HepG2 (cell line): ENCODE measurements around the gene LOX. TPM values are rescaled to one million over a fixed set of nuclear protein-coding genes. Genes with fewer than 3 reads are reported as not detected.
A peak's percentile ranks its signal among the peaks of the same experiment; 100 is the strongest.

Source experiments
- BCL6 ChIP-seq: IDR thresholded peaks from 2 replicates; pipeline ENCODE4 v1.6.1; 2016; ENCODE audit warnings: missing genetic modification reagents, missing compliant biosample characterization
- GABPA ChIP-seq, 2 experiments: IDR thresholded peaks; 2 replicates each; pipeline ENCODE4 v1.6.1; 2011 to 2016; ENCODE audit warnings: low read depth in 2 of 2, low read length in 1 of 2, missing biosample characterization in 1 of 2, missing genetic modification characterization in 1 of 2
- HDAC2 ChIP-seq: sonication (generic); formaldehyde crosslinking; IDR thresholded peaks from 2 replicates; pipeline ENCODE4 v1.4.0; 2020; ENCODE audit warnings: missing genetic modification reagents
- KLF6 ChIP-seq: IDR thresholded peaks from 2 replicates; pipeline ENCODE4 v1.8.0; 2016; ENCODE audit warnings: missing biosample characterization, missing genetic modification reagents
- MATR3 ChIP-seq: sonication (generic); formaldehyde crosslinking; IDR thresholded peaks from 2 replicates; pipeline ENCODE4 v1.4.0; 2020; ENCODE audit warnings: missing genetic modification reagents
- MYC ChIP-seq: sonication (generic); formaldehyde crosslinking; IDR thresholded peaks from 2 replicates; pipeline ENCODE4 v1.9.0; 2021; ENCODE audit warnings: missing genetic modification reagents, borderline replicate concordance
- NR2F2 ChIP-seq: IDR thresholded peaks from 2 replicates; pipeline ENCODE4 v1.6.1; 2012; ENCODE audit warnings: low read depth, inconsistent platforms, borderline replicate concordance
- REXO4 ChIP-seq: sonication (generic); formaldehyde crosslinking; IDR thresholded peaks from 2 replicates; pipeline ENCODE4 v1.8.0; 2022; ENCODE audit warnings: missing genetic modification reagents, mild to moderate bottlenecking, borderline replicate concordance
- TEAD3 ChIP-seq: optimal IDR thresholded peaks from 2 replicates; pipeline ENCODE3; 2016; ENCODE audit warnings: borderline replicate concordance
- polyA plus RNA-seq, 8 experiments: library from polyadenylated mRNA; depleted of rRNA in 3 of 8; stranded (reverse) in 7 of 8; unstranded in 1 of 8; fragments of >200 nt; fragmentation: Illumina TruSeq in 4 of 8; extraction: Trizol in 4 of 8; gene quantifications; 2 replicates each; pipeline versions ENCODE4 v1.2.1 to v1.2.3, GENCODE V29; 2011 to 2016; ENCODE audit warnings: low read depth in 4 of 8, missing spikeins in 1 of 8, mixed read lengths in 1 of 8; ENCODE audit not compliant: insufficient read depth in 1 of 8
- total RNA-seq, 5 experiments: library from RNA; depleted of rRNA; stranded (reverse); fragments of >200 nt; fragmentation: Illumina TruSeq; extraction: Trizol; gene quantifications; 2 replicates each; pipeline ENCODE4 v1.2.3, GENCODE V29; 2016; ENCODE audit warnings: low read depth in 1 of 5
- TF ChIP-seq, protein P1 (sequence below): sonication (generic); IDR thresholded peaks from 2 replicates; pipeline ENCODE4 v1.6.1; 2016; ENCODE audit warnings: low read depth, borderline replicate concordance
- TF ChIP-seq, protein P2 (sequence below), 2 experiments: IDR thresholded peaks; 2 replicates each; pipeline ENCODE4 v1.6.1; 2011 to 2012; ENCODE audit warnings: low read length in 2 of 2, borderline replicate concordance in 1 of 2, low read depth in 1 of 2, mild to moderate bottlenecking in 1 of 2, moderate library complexity in 1 of 2
- TF ChIP-seq, protein P3 (sequence below): sonication (generic); formaldehyde crosslinking; IDR thresholded peaks from 2 replicates; pipeline ENCODE4 v1.9.0; 2022; ENCODE audit warnings: low read depth, missing genetic modification reagents
- TF ChIP-seq, protein P4 (sequence below): sonication (generic); formaldehyde crosslinking; IDR thresholded peaks from 2 replicates; pipeline ENCODE4 v1.4.0; 2020; ENCODE audit warnings: mild to moderate bottlenecking, missing genetic modification reagents, borderline replicate concordance
- TF ChIP-seq, protein P5 (sequence below): sonication (generic); formaldehyde crosslinking; IDR thresholded peaks from 2 replicates; pipeline ENCODE4 v1.5.0; 2020; ENCODE audit warnings: missing genetic modification reagents
- TF ChIP-seq, protein P6 (sequence below): sonication (generic); formaldehyde crosslinking; IDR thresholded peaks from 2 replicates; pipeline ENCODE4 v1.4.0; 2020; ENCODE audit warnings: missing genetic modification reagents

LOX gene
- total and polyA plus RNA-seq, 2 of the 13 experiments (the other 11 are each of a cell fraction or from before 2014, with no cell fraction given), result 0.73 to 173 TPM

DNA sequence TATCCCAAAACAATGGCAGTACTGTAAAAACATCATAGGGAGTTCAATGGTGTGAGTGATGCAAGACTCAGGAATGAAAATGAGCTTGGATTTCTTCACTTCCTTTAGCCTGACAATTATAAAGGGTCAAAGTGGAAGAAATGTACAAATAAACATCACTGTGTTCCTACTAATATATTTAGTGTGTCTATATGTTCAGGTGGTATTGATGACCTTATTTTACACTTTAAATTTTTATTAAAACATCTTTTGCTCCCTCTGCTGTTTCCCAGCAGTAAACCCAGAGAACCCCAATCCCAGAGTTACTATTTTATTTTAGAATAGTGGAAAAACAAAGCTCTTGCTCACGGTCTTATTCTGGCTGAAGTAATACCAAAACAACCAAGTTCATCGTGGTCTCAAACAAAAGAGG lies 2.0 kb downstream of the LOX start (continued):
- peak; percentile 65 for TF ChIP-seq HDAC2 (CRISPR knock-in tag)
- TF ChIP-seq, protein P1, sequence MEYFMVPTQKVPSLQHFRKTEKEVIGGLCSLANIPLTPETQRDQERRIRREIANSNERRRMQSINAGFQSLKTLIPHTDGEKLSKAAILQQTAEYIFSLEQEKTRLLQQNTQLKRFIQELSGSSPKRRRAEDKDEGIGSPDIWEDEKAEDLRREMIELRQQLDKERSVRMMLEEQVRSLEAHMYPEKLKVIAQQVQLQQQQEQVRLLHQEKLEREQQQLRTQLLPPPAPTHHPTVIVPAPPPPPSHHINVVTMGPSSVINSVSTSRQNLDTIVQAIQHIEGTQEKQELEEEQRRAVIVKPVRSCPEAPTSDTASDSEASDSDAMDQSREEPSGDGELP, result peak; percentile 30; the same call in 1 of the 2 replicates
- TF ChIP-seq KLF6, result 0 out of 2 replicates have a peak, but pooled peaks have one; percentile 16
- TF ChIP-seq, protein P2, sequence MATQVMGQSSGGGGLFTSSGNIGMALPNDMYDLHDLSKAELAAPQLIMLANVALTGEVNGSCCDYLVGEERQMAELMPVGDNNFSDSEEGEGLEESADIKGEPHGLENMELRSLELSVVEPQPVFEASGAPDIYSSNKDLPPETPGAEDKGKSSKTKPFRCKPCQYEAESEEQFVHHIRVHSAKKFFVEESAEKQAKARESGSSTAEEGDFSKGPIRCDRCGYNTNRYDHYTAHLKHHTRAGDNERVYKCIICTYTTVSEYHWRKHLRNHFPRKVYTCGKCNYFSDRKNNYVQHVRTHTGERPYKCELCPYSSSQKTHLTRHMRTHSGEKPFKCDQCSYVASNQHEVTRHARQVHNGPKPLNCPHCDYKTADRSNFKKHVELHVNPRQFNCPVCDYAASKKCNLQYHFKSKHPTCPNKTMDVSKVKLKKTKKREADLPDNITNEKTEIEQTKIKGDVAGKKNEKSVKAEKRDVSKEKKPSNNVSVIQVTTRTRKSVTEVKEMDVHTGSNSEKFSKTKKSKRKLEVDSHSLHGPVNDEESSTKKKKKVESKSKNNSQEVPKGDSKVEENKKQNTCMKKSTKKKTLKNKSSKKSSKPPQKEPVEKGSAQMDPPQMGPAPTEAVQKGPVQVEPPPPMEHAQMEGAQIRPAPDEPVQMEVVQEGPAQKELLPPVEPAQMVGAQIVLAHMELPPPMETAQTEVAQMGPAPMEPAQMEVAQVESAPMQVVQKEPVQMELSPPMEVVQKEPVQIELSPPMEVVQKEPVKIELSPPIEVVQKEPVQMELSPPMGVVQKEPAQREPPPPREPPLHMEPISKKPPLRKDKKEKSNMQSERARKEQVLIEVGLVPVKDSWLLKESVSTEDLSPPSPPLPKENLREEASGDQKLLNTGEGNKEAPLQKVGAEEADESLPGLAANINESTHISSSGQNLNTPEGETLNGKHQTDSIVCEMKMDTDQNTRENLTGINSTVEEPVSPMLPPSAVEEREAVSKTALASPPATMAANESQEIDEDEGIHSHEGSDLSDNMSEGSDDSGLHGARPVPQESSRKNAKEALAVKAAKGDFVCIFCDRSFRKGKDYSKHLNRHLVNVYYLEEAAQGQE (IDR thresholded peaks at IDR 0.05; ENCODE audit: borderline replicate concordance in 1 of 2, low read depth in 1 of 2, low read length in 2 of 2), result peak in 1 of 2 experiments; percentile 51; a peak in 1 of 4 replicates
- no peak for TF ChIP-seq MYC
- no peak for TF ChIP-seq MATR3 (CRISPR knock-in tag)
- TF ChIP-seq, protein P3, sequence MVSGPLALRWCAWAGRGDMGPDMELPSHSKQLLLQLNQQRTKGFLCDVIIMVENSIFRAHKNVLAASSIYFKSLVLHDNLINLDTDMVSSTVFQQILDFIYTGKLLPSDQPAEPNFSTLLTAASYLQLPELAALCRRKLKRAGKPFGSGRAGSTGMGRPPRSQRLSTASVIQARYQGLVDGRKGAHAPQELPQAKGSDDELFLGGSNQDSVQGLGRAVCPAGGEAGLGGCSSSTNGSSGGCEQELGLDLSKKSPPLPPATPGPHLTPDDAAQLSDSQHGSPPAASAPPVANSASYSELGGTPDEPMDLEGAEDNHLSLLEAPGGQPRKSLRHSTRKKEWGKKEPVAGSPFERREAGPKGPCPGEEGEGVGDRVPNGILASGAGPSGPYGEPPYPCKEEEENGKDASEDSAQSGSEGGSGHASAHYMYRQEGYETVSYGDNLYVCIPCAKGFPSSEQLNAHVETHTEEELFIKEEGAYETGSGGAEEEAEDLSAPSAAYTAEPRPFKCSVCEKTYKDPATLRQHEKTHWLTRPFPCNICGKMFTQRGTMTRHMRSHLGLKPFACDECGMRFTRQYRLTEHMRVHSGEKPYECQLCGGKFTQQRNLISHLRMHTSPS (CRISPR knock-in tag), result no peak
- TF ChIP-seq, protein P4, sequence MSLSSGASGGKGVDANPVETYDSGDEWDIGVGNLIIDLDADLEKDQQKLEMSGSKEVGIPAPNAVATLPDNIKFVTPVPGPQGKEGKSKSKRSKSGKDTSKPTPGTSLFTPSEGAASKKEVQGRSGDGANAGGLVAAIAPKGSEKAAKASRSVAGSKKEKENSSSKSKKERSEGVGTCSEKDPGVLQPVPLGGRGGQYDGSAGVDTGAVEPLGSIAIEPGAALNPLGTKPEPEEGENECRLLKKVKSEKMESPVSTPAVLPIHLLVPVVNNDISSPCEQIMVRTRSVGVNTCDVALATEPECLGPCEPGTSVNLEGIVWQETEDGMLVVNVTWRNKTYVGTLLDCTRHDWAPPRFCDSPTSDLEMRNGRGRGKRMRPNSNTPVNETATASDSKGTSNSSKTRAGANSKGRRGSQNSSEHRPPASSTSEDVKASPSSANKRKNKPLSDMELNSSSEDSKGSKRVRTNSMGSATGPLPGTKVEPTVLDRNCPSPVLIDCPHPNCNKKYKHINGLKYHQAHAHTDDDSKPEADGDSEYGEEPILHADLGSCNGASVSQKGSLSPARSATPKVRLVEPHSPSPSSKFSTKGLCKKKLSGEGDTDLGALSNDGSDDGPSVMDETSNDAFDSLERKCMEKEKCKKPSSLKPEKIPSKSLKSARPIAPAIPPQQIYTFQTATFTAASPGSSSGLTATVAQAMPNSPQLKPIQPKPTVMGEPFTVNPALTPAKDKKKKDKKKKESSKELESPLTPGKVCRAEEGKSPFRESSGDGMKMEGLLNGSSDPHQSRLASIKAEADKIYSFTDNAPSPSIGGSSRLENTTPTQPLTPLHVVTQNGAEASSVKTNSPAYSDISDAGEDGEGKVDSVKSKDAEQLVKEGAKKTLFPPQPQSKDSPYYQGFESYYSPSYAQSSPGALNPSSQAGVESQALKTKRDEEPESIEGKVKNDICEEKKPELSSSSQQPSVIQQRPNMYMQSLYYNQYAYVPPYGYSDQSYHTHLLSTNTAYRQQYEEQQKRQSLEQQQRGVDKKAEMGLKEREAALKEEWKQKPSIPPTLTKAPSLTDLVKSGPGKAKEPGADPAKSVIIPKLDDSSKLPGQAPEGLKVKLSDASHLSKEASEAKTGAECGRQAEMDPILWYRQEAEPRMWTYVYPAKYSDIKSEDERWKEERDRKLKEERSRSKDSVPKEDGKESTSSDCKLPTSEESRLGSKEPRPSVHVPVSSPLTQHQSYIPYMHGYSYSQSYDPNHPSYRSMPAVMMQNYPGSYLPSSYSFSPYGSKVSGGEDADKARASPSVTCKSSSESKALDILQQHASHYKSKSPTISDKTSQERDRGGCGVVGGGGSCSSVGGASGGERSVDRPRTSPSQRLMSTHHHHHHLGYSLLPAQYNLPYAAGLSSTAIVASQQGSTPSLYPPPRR (CRISPR knock-in tag), result peak; percentile 80
- TF ChIP-seq TEAD3 (CRISPR knock-in tag), result peak; percentile 97
- TF ChIP-seq, protein P5, sequence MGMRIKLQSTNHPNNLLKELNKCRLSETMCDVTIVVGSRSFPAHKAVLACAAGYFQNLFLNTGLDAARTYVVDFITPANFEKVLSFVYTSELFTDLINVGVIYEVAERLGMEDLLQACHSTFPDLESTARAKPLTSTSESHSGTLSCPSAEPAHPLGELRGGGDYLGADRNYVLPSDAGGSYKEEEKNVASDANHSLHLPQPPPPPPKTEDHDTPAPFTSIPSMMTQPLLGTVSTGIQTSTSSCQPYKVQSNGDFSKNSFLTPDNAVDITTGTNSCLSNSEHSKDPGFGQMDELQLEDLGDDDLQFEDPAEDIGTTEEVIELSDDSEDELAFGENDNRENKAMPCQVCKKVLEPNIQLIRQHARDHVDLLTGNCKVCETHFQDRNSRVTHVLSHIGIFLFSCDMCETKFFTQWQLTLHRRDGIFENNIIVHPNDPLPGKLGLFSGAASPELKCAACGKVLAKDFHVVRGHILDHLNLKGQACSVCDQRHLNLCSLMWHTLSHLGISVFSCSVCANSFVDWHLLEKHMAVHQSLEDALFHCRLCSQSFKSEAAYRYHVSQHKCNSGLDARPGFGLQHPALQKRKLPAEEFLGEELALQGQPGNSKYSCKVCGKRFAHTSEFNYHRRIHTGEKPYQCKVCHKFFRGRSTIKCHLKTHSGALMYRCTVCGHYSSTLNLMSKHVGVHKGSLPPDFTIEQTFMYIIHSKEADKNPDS, result no peak
- peak; percentile 72 for TF ChIP-seq BCL6 (CRISPR knock-in tag)
- TF ChIP-seq, protein P6, sequence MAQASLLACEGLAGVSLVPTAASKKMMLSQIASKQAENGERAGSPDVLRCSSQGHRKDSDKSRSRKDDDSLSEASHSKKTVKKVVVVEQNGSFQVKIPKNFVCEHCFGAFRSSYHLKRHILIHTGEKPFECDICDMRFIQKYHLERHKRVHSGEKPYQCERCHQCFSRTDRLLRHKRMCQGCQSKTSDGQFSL (CRISPR knock-in tag), result no peak
- TF ChIP-seq GABPA (IDR thresholded peaks at IDR 0.05; ENCODE audit: low read depth, low read length), result no peak
- TF ChIP-seq GABPA (CRISPR knock-in tag; IDR thresholded peaks at IDR 0.05; ENCODE audit: low read depth), result peak; percentile 51; the same call in 1 of the 2 replicates
- TF ChIP-seq REXO4 (CRISPR knock-in tag), result no peak
- TF ChIP-seq NR2F2, result peak; percentile 96
